GM12892 (cell line): ENCODE data around the gene ANKFN1.

ENCODE experiments used
- POLR2A ChIP-seq: IDR thresholded peaks from 2 replicates; pipeline ENCODE4 v1.6.1; 2011; ENCODE audit warnings: low read depth, low read length, control low read depth
- POLR2AphosphoS5 ChIP-seq: IDR thresholded peaks from 2 replicates; pipeline ENCODE4 v1.6.1; 2011; ENCODE audit warnings: low read depth, low read length, control low read depth
- TAF1 ChIP-seq: IDR thresholded peaks from 2 replicates; pipeline ENCODE4 v1.6.1; 2011; ENCODE audit warnings: low read depth, mild to moderate bottlenecking, control low read depth, low read length, borderline replicate concordance

GRCh38 chr17:56488800-56489199, 335.5 kb downstream of the ANKFN1 start:
- TF ChIP-seq POLR2A (no peak), POLR2AphosphoS5 (no peak), TAF1 (no peak)
